Fibroblast of lung (primary cell): ENCODE measurements around the gene SUSD5. TPM values are rescaled to one million over a fixed set of nuclear protein-coding genes. Genes with fewer than 3 reads are reported as not detected.

Experiments
- DNase-seq, 2 donors: peaks; one replicate each; pipeline versions ENCODE4 v3.0.0 to v3.0.0-alpha.2; 2010; ENCODE audit warnings: low read depth in 2 of 2
- H2AFZ ChIP-seq: 2 replicates; pipeline ENCODE4 v1.5.1; 2012; ENCODE audit warnings: low read length, control low read depth, inconsistent platforms
- H3K27ac ChIP-seq: 2 replicates; pipeline ENCODE4 v1.5.1; 2011; ENCODE audit warnings: low read length, control low read depth; ENCODE audit not compliant: insufficient read depth
- H3K27me3 ChIP-seq: 2 replicates; pipeline ENCODE4 v1.5.1; 2011; ENCODE audit warnings: mild to moderate bottlenecking, low read length; ENCODE audit not compliant: control insufficient read depth, insufficient read depth
- H3K36me3 ChIP-seq: 2 replicates; pipeline ENCODE4 v1.5.1; 2011; ENCODE audit warnings: low read length; ENCODE audit not compliant: control insufficient read depth, insufficient read depth
- H3K4me1 ChIP-seq: 2 replicates; pipeline ENCODE4 v1.5.1; 2011; ENCODE audit warnings: low read length; ENCODE audit not compliant: control insufficient read depth, insufficient read depth; ENCODE audit errors: extremely low read depth
- H3K4me2 ChIP-seq: 2 replicates; pipeline ENCODE4 v1.5.1; 2011; ENCODE audit warnings: low read length, control low read depth; ENCODE audit not compliant: insufficient read depth; ENCODE audit errors: extremely low read depth
- H3K4me3 ChIP-seq, 4 experiments: fragments of 200-600 bp in 1 of 4; sonication (generic) in 1 of 4; replicated peaks in 1 of 4; 2 replicates each; pipeline ENCODE4 v1.5.1; 2011 to 2016; ENCODE audit warnings: low read length in 4 of 4, low read depth in 3 of 4, mild to moderate bottlenecking in 3 of 4, control low read depth in 2 of 4, inconsistent platforms in 1 of 4, mixed read lengths in 1 of 4; ENCODE audit not compliant: insufficient read depth in 1 of 4; ENCODE audit errors: control extremely low read depth in 1 of 4
- H3K79me2 ChIP-seq: 2 replicates; pipeline ENCODE4 v1.5.1; 2012; ENCODE audit warnings: mild to moderate bottlenecking, low read length, inconsistent platforms; ENCODE audit not compliant: control insufficient read depth, insufficient read depth
- H3K9ac ChIP-seq: 2 replicates; pipeline ENCODE4 v1.5.1; 2011; ENCODE audit warnings: mild to moderate bottlenecking, low read length, control low read depth; ENCODE audit not compliant: insufficient read depth
- H3K9me3 ChIP-seq: 2 replicates; pipeline ENCODE4 v1.5.1; 2012; ENCODE audit warnings: low read depth, low read length; ENCODE audit not compliant: control insufficient read depth, insufficient read depth
- H4K20me1 ChIP-seq: 2 replicates; pipeline ENCODE4 v1.5.1; 2011; ENCODE audit warnings: low read length; ENCODE audit not compliant: control insufficient read depth, insufficient read depth; ENCODE audit errors: extremely low read depth
- CTCF ChIP-seq, 2 donors: IDR thresholded peaks in 1 of 2; conservative IDR thresholded peaks in 1 of 2; 1 replicate in 1 of 2; 2 replicates in 1 of 2; pipeline ENCODE4 v1.5.1; 2011 to 2012; ENCODE audit warnings: low read length in 2 of 2, control low read depth in 1 of 2, inconsistent platforms in 1 of 2, low read depth in 1 of 2, mild to moderate bottlenecking in 1 of 2
- EZH2 ChIP-seq: IDR thresholded peaks from 2 replicates; pipeline ENCODE4 v1.5.1; 2012; ENCODE audit warnings: low read length, control low read depth, mild to moderate bottlenecking; ENCODE audit errors: missing control alignments
- polyA plus RNA-seq, 2 donors: library from polyadenylated mRNA; depleted of rRNA in 1 of 2; stranded (reverse) in 1 of 2; unstranded in 1 of 2; fragments of >200 nt; gene quantifications; 2 replicates each; pipeline ENCODE4 v1.2.1, GENCODE V29; 2011 to 2012; ENCODE audit warnings: missing spikeins in 1 of 2
- total RNA-seq: library from RNA; depleted of rRNA; stranded (reverse); fragments of >200 nt; gene quantifications from 2 replicates; pipeline ENCODE4 v1.2.1, GENCODE V29; 2014

SUSD5 gene
- total and polyA plus RNA-seq, 2 donors (not counting 1 experiment from before 2014, with no cell fraction given): 0.75 to 2.3 TPM

DNA sequence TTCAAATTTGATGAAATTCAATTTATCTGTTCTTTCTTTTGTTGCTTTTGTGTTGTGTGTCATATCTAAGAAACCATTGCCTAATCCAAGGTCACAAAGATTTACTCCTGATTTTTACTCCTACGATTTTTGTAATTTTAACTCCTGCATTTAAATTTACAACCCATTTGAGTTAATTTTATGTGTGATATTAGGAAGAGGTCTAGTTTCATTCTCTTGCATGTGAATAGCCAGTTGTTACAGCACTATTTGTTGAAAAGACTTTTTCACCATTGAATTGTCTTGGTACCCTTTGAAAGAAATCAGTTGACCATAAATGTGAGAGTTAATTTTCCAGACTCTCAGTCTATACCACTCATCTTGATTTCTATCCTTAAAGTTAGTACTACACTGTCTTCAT lies 80.9 kb downstream of the SUSD5 start:
- H2AFZ ChIP-seq: no peak overlapping the region
- H3K4me3 ChIP-seq: no peak overlapping the region
- no peaks in the 10 kb centered on the region for H3K27me3 ChIP-seq
- H3K4me2 ChIP-seq: no peak overlapping the region
- no peak overlapping the region for H3K27ac ChIP-seq
- H4K20me1 ChIP-seq: no peaks in the 10 kb centered on the region
- no peak overlapping the region for H3K9ac ChIP-seq
- DNase-seq: no peak
- no peak for TF ChIP-seq CTCF (conservative IDR thresholded peaks at IDR 0.05 in 1 of 2, IDR thresholded peaks at IDR 0.05 in 1 of 2; ENCODE audit: low read depth in 1 of 2, low read length in 2 of 2)
- no peak for TF ChIP-seq EZH2
- peaks cover 5% of the 10 kb centered on the region for H3K36me3 ChIP-seq
- H3K4me1 ChIP-seq: no peaks in the 10 kb centered on the region
- no peaks in the 10 kb centered on the region for H3K79me2 ChIP-seq
- no peaks in the 10 kb centered on the region for H3K9me3 ChIP-seq

GRCh38 chr3:33134026-33134625 lies 84.5 kb downstream of the SUSD5 start:
- no peak for TF ChIP-seq EZH2
- no peak for TF ChIP-seq CTCF (conservative IDR thresholded peaks at IDR 0.05 in 1 of 2, IDR thresholded peaks at IDR 0.05 in 1 of 2; ENCODE audit: low read depth in 1 of 2, low read length in 2 of 2)
- Histone ChIP-seq H3K27me3 (no peaks in the 10 kb centered on the region), H3K79me2 (no peaks in the 10 kb centered on the region), H3K4me2 (no peak overlapping the region), H3K4me1 (peaks cover 3% of the 10 kb centered on the region), H3K27ac (no peak overlapping the region), H3K9me3 (no peaks in the 10 kb centered on the region), H3K4me3 (no peak overlapping the region), H3K36me3 (peaks cover 7% of the 10 kb centered on the region), H4K20me1 (no peaks in the 10 kb centered on the region), H2AFZ (no peak overlapping the region), H3K9ac (no peak overlapping the region)
- peak in 1 of 2 donors; percentile 72 for DNase-seq

DNA sequence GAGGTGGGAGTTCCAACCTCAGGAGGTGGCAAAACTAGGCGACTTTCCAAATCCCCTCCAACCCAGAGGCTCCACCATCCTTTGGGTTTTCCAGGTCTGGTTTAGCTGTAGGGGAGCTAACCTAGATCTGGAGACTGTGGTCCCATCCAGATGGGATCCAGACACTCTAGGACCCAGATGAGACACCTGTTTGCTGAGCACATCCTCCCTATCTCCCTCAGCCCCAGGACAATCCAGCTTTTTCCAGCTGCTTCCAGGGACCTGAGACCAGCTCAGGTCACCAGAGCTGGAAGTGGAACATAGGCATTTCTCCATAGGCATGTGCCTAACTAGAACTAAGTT lies 86.6 kb downstream of the SUSD5 start:
- no peaks in the 10 kb centered on the region for H3K27me3 ChIP-seq
- peaks cover 3% of the 10 kb centered on the region for H3K4me1 ChIP-seq
- H3K4me2 ChIP-seq: no peak overlapping the region
- H4K20me1 ChIP-seq: no peaks in the 10 kb centered on the region
- no peaks in the 10 kb centered on the region for H3K79me2 ChIP-seq
- no peak for TF ChIP-seq CTCF (conservative IDR thresholded peaks at IDR 0.05 in 1 of 2, IDR thresholded peaks at IDR 0.05 in 1 of 2; ENCODE audit: low read depth in 1 of 2, low read length in 2 of 2)
- no peak for TF ChIP-seq EZH2
- no peak overlapping the region for H3K9ac ChIP-seq
- no peak for DNase-seq
- no peaks in the 10 kb centered on the region for H3K9me3 ChIP-seq
- no peak overlapping the region for H3K4me3 ChIP-seq
- no peak overlapping the region for H2AFZ ChIP-seq
- H3K36me3 ChIP-seq: peaks cover 7% of the 10 kb centered on the region
- H3K27ac ChIP-seq: no peak overlapping the region
